Stomach (tissue), 9 donors: ENCODE data around the gene OAF. TPM values are rescaled to one million over a fixed set of nuclear protein-coding genes. Genes with fewer than 3 reads are reported as not detected.

Source experiments
- DNase-seq, 2 donors: peaks; one replicate each; pipeline versions ENCODE4 v3.0.0 to v3.0.0-alpha.2; 2013 to 2019
- H3K27ac ChIP-seq, 5 donors: fragments of 200-600 bp in 4 of 5; sonication (generic) in 4 of 5; one replicate each; pipeline ENCODE4 v1.5.1; 2013 to 2019; ENCODE audit warnings: mild to moderate bottlenecking in 1 of 5, moderate library complexity in 1 of 5
- H3K27me3 ChIP-seq, 3 donors: fragments of 200-600 bp; sonication (generic); one replicate each; pipeline ENCODE4 v1.5.1; 2017 to 2019; ENCODE audit warnings: mixed run types in 1 of 3
- H3K36me3 ChIP-seq, 4 donors: fragments of 200-600 bp; sonication (generic); 1 replicate in 3 of 4; 2 replicates in 1 of 4; pipeline ENCODE4 v1.5.1; 2016 to 2019
- H3K4me1 ChIP-seq, 4 donors: fragments of 200-600 bp; sonication (generic); one replicate each; pipeline ENCODE4 v1.5.1; 2016 to 2019
- H3K4me3 ChIP-seq, 4 donors: fragments of 200-600 bp; sonication (generic) in 3 of 4; one replicate each; pipeline ENCODE4 v1.5.1; 2016 to 2019; ENCODE audit warnings: mild to moderate bottlenecking in 1 of 4
- H3K9me3 ChIP-seq, 4 donors: fragments of 200-600 bp; sonication (generic); one replicate each; pipeline ENCODE4 v1.5.1; 2016 to 2019
- CTCF ChIP-seq, 7 experiments: fragments of 450-650 bp in 4 of 7; fragments of 200-600 bp in 3 of 7; sonication (generic) in 3 of 7; IDR thresholded peaks; one replicate each; pipeline ENCODE4 v1.5.1; 2016 to 2019; ENCODE audit warnings: antibody characterized with exemption in 7 of 7, control low read depth in 2 of 7, mild to moderate bottlenecking in 1 of 7
- EP300 ChIP-seq: sonication (generic); formaldehyde crosslinking; IDR thresholded peaks from one replicate; pipeline ENCODE4 v1.6.1; 2017; ENCODE audit warnings: antibody characterized with exemption
- POLR2A ChIP-seq, 4 donors: fragments of 450-650 bp; IDR thresholded peaks; one replicate each; pipeline ENCODE4 v1.6.1; 2016; ENCODE audit warnings: antibody characterized with exemption in 4 of 4, control low read depth in 2 of 4, mild to moderate bottlenecking in 1 of 4, moderate library complexity in 1 of 4
- POLR2AphosphoS5 ChIP-seq, 3 donors: sonication (generic); formaldehyde crosslinking; IDR thresholded peaks; one replicate each; pipeline ENCODE4 v1.6.1; 2016; ENCODE audit warnings: antibody characterized with exemption in 3 of 3
- WGBS, 5 donors: extraction: QIAGEN DNeasy Blood & Tissue Kit in 3 of 5; methylation state at CpG; one replicate each; pipeline versions ENCODE4 v1.1.5 to v1.1.7; 2013 to 2018; 5-methylcytosine and 5-hydroxymethylcytosine counted together
- intact Hi-C: fragments of 100-400 bp; cut with DNase I; formaldehyde crosslinking; loops from one replicate; pipeline ENCODE4 v1.15.1; 2023; ENCODE audit warnings: low total_unique reads
- polyA plus RNA-seq, 3 donors: library from polyadenylated mRNA; stranded (reverse); fragments of 200-250 nt; gene quantifications; one replicate each; pipeline ENCODE4 v1.2.3, GENCODE V29; 2013
- total RNA-seq, 5 donors: library from RNA; depleted of rRNA; stranded (reverse); fragments of >200 nt; gene quantifications; one replicate each; pipeline versions ENCODE4 v1.1.0 to v1.2.3, GENCODE V29; 2014 to 2016
- donor health status: healthy with polysubstance abuse.
- donor health status: Bipolar disorder and iron deficiency.
- donor health status: healthy.

OAF gene
- total and polyA plus RNA-seq, 8 donors: 17.1 to 380 (median 30.4) TPM

GRCh38 chr11:120261931-120262330, 51.1 kb downstream of the OAF start:
- no peak for DNase-seq
- 58 to 97% (median 80%) methylated on average over 3 of the region's 3 CpGs for WGBS, 5 donors
- Histone ChIP-seq H3K4me1 (no peaks in the 10 kb centered on the region), H3K36me3 (no peaks in the 10 kb centered on the region), H3K9me3 (no peaks in the 10 kb centered on the region), H3K27ac (no peak overlapping the region), H3K27me3 (peaks cover 0 to 41% (median 6%) of the 10 kb centered on the region in 3 donors), H3K4me3 (no peak overlapping the region)
- intact Hi-C loops: no loop called here
- TF ChIP-seq CTCF (IDR thresholded peaks at IDR 0.05): no peak
- TF ChIP-seq POLR2A (IDR thresholded peaks at IDR 0.05): no peak
- no peak for TF ChIP-seq EP300
- no peak for TF ChIP-seq POLR2AphosphoS5 (IDR thresholded peaks at IDR 0.05)

- H3K36me3 ChIP-seq: no peaks in the 10 kb centered on the region
- no peak overlapping the region for H3K27ac ChIP-seq
- intact Hi-C loops: no loop called here
- no peaks in the 10 kb centered on the region for H3K4me1 ChIP-seq
- no peak for DNase-seq
- H3K4me3 ChIP-seq: no peak overlapping the region
- TF ChIP-seq EP300: no peak
- TF ChIP-seq POLR2A (IDR thresholded peaks at IDR 0.05): no peak
- no peak for TF ChIP-seq CTCF (IDR thresholded peaks at IDR 0.05)
- TF ChIP-seq POLR2AphosphoS5 (IDR thresholded peaks at IDR 0.05): no peak
- H3K27me3 ChIP-seq: peaks cover 0 to 39% (median 0%) of the 10 kb centered on the region in 3 donors
- 71 to 91% (median 79%) methylated on average over 2 of the region's 2 CpGs for WGBS, 5 donors
- H3K9me3 ChIP-seq: no peaks in the 10 kb centered on the region
Measured at GRCh38 chr11:120267319-120267718, 56.5 kb downstream of the OAF start.

GRCh38 chr11:120268686-120269085, 57.9 kb downstream of the OAF start:
- no peak overlapping the region for H3K4me3 ChIP-seq
- no peak overlapping the region for H3K27ac ChIP-seq
- H3K27me3 ChIP-seq: peaks cover 0 to 39% (median 0%) of the 10 kb centered on the region in 3 donors
- TF ChIP-seq CTCF (IDR thresholded peaks at IDR 0.05) (no peak), POLR2A (IDR thresholded peaks at IDR 0.05) (no peak), EP300 (no peak), POLR2AphosphoS5 (IDR thresholded peaks at IDR 0.05) (no peak)
- H3K4me1 ChIP-seq: no peaks in the 10 kb centered on the region
- intact Hi-C loops: no loop called here
- H3K36me3 ChIP-seq: no peaks in the 10 kb centered on the region
- WGBS, 5 donors: 43 to 67% (median 58%) methylated on average over 4 to 5 of the region's 5 CpGs
- no peaks in the 10 kb centered on the region for H3K9me3 ChIP-seq
- no peak for DNase-seq

DNA sequence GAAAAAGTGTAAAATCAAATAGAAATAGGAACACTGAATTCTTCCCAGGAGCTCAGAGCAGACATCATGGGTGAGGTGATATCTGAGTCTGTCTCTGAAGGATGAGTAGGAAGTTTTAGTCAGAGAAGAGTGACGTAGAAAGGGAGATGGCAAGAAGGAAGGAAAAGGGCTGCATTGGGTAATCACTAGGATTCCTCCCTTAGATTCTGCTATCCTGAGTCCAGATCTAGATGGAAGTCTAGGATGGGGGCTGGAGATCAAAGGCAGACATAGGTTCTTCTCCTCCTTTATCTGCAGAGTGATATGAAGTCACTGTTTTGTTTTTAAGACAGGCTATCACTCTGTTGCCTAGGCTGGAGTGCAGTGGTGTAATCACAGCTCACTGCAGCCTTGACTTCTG, 59.6 kb downstream of the OAF start:
- 54 to 94% (median 80%) methylated on average over 1 of the region's 1 CpG for WGBS, 5 donors
- H3K9me3 ChIP-seq: no peaks in the 10 kb centered on the region
- peaks cover 0 to 39% (median 0%) of the 10 kb centered on the region in 3 donors for H3K27me3 ChIP-seq
- no peak overlapping the region for H3K4me3 ChIP-seq
- H3K27ac ChIP-seq: no peak overlapping the region
- H3K36me3 ChIP-seq: no peaks in the 10 kb centered on the region
- intact Hi-C loops: no loop called here
- no peaks in the 10 kb centered on the region for H3K4me1 ChIP-seq
- no peak for DNase-seq
- TF ChIP-seq POLR2AphosphoS5 (IDR thresholded peaks at IDR 0.05) (no peak), POLR2A (IDR thresholded peaks at IDR 0.05) (no peak), CTCF (IDR thresholded peaks at IDR 0.05) (no peak), EP300 (no peak)
